AG20443 (cell line): ENCODE measurements around the gene ARL15.
A peak's percentile ranks its signal among the peaks of the same experiment; 100 is the strongest.
"Not testable (repeated sequence)": the region's sequence is repeated elsewhere in the genome, so short reads cannot be mapped to it uniquely, and the experiment has no call there.

ENCODE experiments used
- DNase-seq: peaks from one replicate; pipeline ENCODE4 v3.0.0; 2012; ENCODE audit warnings: low spot score, mixed read lengths

Gene ARL15

GRCh38 chr5:54310433-54311175 is at the start of gene ARL15:
Gene ARL15, minus strand, starts transcription at chr5:54310573.
- DNase-seq: peak; percentile 99

GRCh38 chr5:54360089-54360488 is 49.7 kb upstream of the ARL15 start:
- peak; percentile 56 for DNase-seq

GRCh38 chr5:54357408-54358058 is 47.2 kb upstream of the ARL15 start:
- DNase-seq: no peak

GRCh38 chr5:54353933-54354564 is 43.7 kb upstream of the ARL15 start:
- DNase-seq: not testable (repeated sequence)

GRCh38 chr5:54352580-54352979 is 42.2 kb upstream of the ARL15 start:
- DNase-seq: not testable (repeated sequence)

GRCh38 chr5:54347221-54347865 is 37.0 kb upstream of the ARL15 start:
- DNase-seq: no peak

GRCh38 chr5:54344653-54345052 is 34.3 kb upstream of the ARL15 start:
- no peak for DNase-seq

- DNase-seq: no peak
Observed at GRCh38 chr5:54341971-54342370, 31.6 kb upstream of the ARL15 start.

- DNase-seq: no peak
Observed at GRCh38 chr5:54337523-54337922, 27.1 kb upstream of the ARL15 start.

- no peak for DNase-seq
Observed at GRCh38 chr5:54332720-54333119, 22.3 kb upstream of the ARL15 start.

- peak; percentile 58 for DNase-seq
Observed at GRCh38 chr5:54329731-54330709, 19.6 kb upstream of the ARL15 start.

GRCh38 chr5:54326662-54327270 is 16.4 kb upstream of the ARL15 start:
- no peak for DNase-seq

GRCh38 chr5:54325610-54326311 is 15.4 kb upstream of the ARL15 start:
- DNase-seq: no peak

GRCh38 chr5:54325272-54325609 is 14.9 kb upstream of the ARL15 start:
- DNase-seq: no peak

GRCh38 chr5:54324651-54325271 is 14.4 kb upstream of the ARL15 start:
- DNase-seq: no peak

- no peak for DNase-seq
Observed at GRCh38 chr5:54323495-54323894, 13.1 kb upstream of the ARL15 start.

- no peak for DNase-seq
Observed at GRCh38 chr5:54320256-54320655, 9.9 kb upstream of the ARL15 start.

- peak; percentile 51 for DNase-seq
Observed at GRCh38 chr5:54317511-54318260, 7.3 kb upstream of the ARL15 start.
